Prostate gland (tissue), 2 donors: ENCODE data around the gene SAV1. TPM values are rescaled to one million over a fixed set of nuclear protein-coding genes. Genes with fewer than 3 reads are reported as not detected.

ENCODE experiments used
- DNase-seq: peaks from one replicate; pipeline ENCODE4 v3.0.0-alpha.2; 2019; ENCODE audit warnings: low spot score
- H3K27ac ChIP-seq, 2 donors: fragments of 200-600 bp; sonication (generic); 2 replicates each; pipeline ENCODE4 v1.5.1; 2017 to 2019
- H3K27me3 ChIP-seq: fragments of 200-600 bp; sonication (generic); replicated peaks from 2 replicates; pipeline ENCODE4 v1.5.1; 2019; ENCODE audit not compliant: insufficient read depth
- H3K36me3 ChIP-seq, 2 donors: fragments of 200-600 bp; sonication (generic); 1 replicate in 1 of 2; 2 replicates in 1 of 2; pipeline versions ENCODE4 v1.5.1 to v1.8.1; 2017 to 2019
- H3K4me1 ChIP-seq: fragments of 200-600 bp; sonication (generic); replicated peaks from 2 replicates; pipeline ENCODE4 v1.5.1; 2019
- H3K4me3 ChIP-seq, 2 donors: fragments of 200-600 bp; sonication (generic); 2 replicates each; pipeline ENCODE4 v1.5.1; 2017 to 2019
- H3K9me3 ChIP-seq: fragments of 200-600 bp; sonication (generic); 2 replicates; pipeline ENCODE4 v1.5.1; 2017
- CTCF ChIP-seq, 4 experiments: fragments of 200-600 bp in 2 of 4; fragments of 450-650 bp in 2 of 4; sonication (generic) in 2 of 4; IDR thresholded peaks; 1 replicate in 3 of 4; 2 replicates in 1 of 4; pipeline ENCODE4 v1.5.1; 2016 to 2019; ENCODE audit warnings: antibody characterized with exemption in 4 of 4, mild to moderate bottlenecking in 2 of 4, moderate library complexity in 2 of 4
- POLR2A ChIP-seq: fragments of 450-650 bp; IDR thresholded peaks from one replicate; pipeline ENCODE4 v1.6.1; 2016; ENCODE audit warnings: antibody characterized with exemption, mild to moderate bottlenecking
- POLR2AphosphoS5 ChIP-seq: sonication (generic); formaldehyde crosslinking; IDR thresholded peaks from one replicate; pipeline ENCODE4 v1.6.1; 2017; ENCODE audit warnings: antibody characterized with exemption
- WGBS: methylation state at CpG from one replicate; pipeline ENCODE4 v1.1.5; 2018; 5-methylcytosine and 5-hydroxymethylcytosine counted together
- intact Hi-C: fragments of 100-400 bp; cut with DNase I; formaldehyde crosslinking; loops from one replicate; pipeline ENCODE4 v1.14.2; 2022
- total RNA-seq, 2 donors: library from RNA; depleted of rRNA; stranded (reverse); fragments of >200 nt; gene quantifications; one replicate each; pipeline ENCODE4 v1.1.0, GENCODE V29; 2016

SAV1 gene
- total RNA-seq, 2 donors from 2014 or later = 29.4 to 105 TPM

GRCh38 chr14:50670866-50671256, 2.8 kb upstream of the SAV1 start:
- WGBS = 93% methylated on average over 6 of the region's 6 CpGs
- intact Hi-C loops = no loop called here
- no peaks in the 10 kb centered on the region for H3K4me1 ChIP-seq
- H3K27ac ChIP-seq = no peak overlapping the region
- no peaks in the 10 kb centered on the region for H3K36me3 ChIP-seq
- no peak overlapping the region for H3K4me3 ChIP-seq
- DNase-seq = no peak
- TF ChIP-seq POLR2A (no peak), POLR2AphosphoS5 (no peak), CTCF (IDR thresholded peaks at IDR 0.05) (no peak)
- no peaks in the 10 kb centered on the region for H3K27me3 ChIP-seq
- H3K9me3 ChIP-seq = no peaks in the 10 kb centered on the region

- no peaks in the 10 kb centered on the region for H3K4me1 ChIP-seq
- H3K27me3 ChIP-seq = no peaks in the 10 kb centered on the region
- H3K9me3 ChIP-seq = no peaks in the 10 kb centered on the region
- no peak for DNase-seq
- no peak overlapping the region for H3K27ac ChIP-seq
- intact Hi-C loops = no loop called here
- 76% methylated on average over 10 of the region's 10 CpGs for WGBS
- TF ChIP-seq CTCF (IDR thresholded peaks at IDR 0.05) = no peak
- no peak for TF ChIP-seq POLR2AphosphoS5
- TF ChIP-seq POLR2A = no peak
- no peak overlapping the region for H3K4me3 ChIP-seq
- H3K36me3 ChIP-seq = no peaks in the 10 kb centered on the region
Measured at GRCh38 chr14:50670196-50670865, 2.2 kb upstream of the SAV1 start.

- no peak for DNase-seq
- TF ChIP-seq POLR2AphosphoS5 (no peak), CTCF (IDR thresholded peaks at IDR 0.05) (no peak), POLR2A (no peak)
- H3K27ac ChIP-seq = no peak overlapping the region
- intact Hi-C loops = loop anchor here (5.0 kb wide), 1 partner anchor 103 kb away; no protein-coding TSS in a partner anchor
- H3K4me3 ChIP-seq = no peak overlapping the region
- H3K36me3 ChIP-seq = no peaks in the 10 kb centered on the region
- 88% methylated on average over 4 of the region's 4 CpGs for WGBS
- no peaks in the 10 kb centered on the region for H3K27me3 ChIP-seq
- no peaks in the 10 kb centered on the region for H3K9me3 ChIP-seq
- no peaks in the 10 kb centered on the region for H3K4me1 ChIP-seq
Measured at GRCh38 chr14:50669441-50669986, 1.4 kb upstream of the SAV1 start.

- Histone ChIP-seq H3K27ac (peak overlapping the region; percentile 97 to 98), H3K4me3 (peak overlapping the region; percentile 68 to 93), H3K27me3 (no peaks in the 10 kb centered on the region), H3K4me1 (no peaks in the 10 kb centered on the region), H3K9me3 (no peaks in the 10 kb centered on the region), H3K36me3 (no peaks in the 10 kb centered on the region)
- DNase-seq = no peak
- intact Hi-C loops = loop anchor here (5.0 kb wide), 1 partner anchor 104 kb away; no protein-coding TSS in a partner anchor
- 10% methylated on average over 6 of the region's 6 CpGs for WGBS
- TF ChIP-seq CTCF (IDR thresholded peaks at IDR 0.05) = no peak
- TF ChIP-seq POLR2AphosphoS5 = no peak
- no peak for TF ChIP-seq POLR2A
Measured at GRCh38 chr14:50668826-50669143, 679 bp upstream of the SAV1 start.

- under 1% methylated on average over 25 of the region's 25 CpGs for WGBS
- H3K36me3 ChIP-seq = no peaks in the 10 kb centered on the region
- no peaks in the 10 kb centered on the region for H3K9me3 ChIP-seq
- peak overlapping the region; percentile 97 to 98 for H3K27ac ChIP-seq
- peak; percentile 42 for DNase-seq
- intact Hi-C loops = loop anchor here (5.0 kb wide), 1 partner anchor 105 kb away; no protein-coding TSS in a partner anchor
- H3K4me1 ChIP-seq = no peaks in the 10 kb centered on the region
- TF ChIP-seq POLR2A (no peak), POLR2AphosphoS5 (no peak), CTCF (IDR thresholded peaks at IDR 0.05) (no peak)
- H3K27me3 ChIP-seq = no peaks in the 10 kb centered on the region
- H3K4me3 ChIP-seq = peak overlapping the region; percentile 68 to 93
Measured at GRCh38 chr14:50667684-50667995, 466 bp downstream of the SAV1 start.
